GM12878 (cell line): ENCODE data around the gene IFT27. TPM values are rescaled to one million over a fixed set of nuclear protein-coding genes. Genes with fewer than 3 reads are reported as not detected.

Experiments
- ATF7 ChIP-seq: fragments of 450-650 bp; IDR thresholded peaks from 2 replicates; pipeline ENCODE4 v1.6.1; 2016; ENCODE audit warnings: low read depth, mild to moderate bottlenecking
- CHD1 ChIP-seq: IDR thresholded peaks from 2 replicates; pipeline ENCODE4 v1.6.1; 2012; ENCODE audit warnings: low read depth, low read length, improper control_type of control experiment
- ESRRA ChIP-seq: IDR thresholded peaks from 2 replicates; pipeline ENCODE4 v1.6.1; 2012; ENCODE audit warnings: mild to moderate bottlenecking, low read length, improper control_type of control experiment
- FOXK2 ChIP-seq: fragments of 450-650 bp; IDR thresholded peaks from 2 replicates; pipeline ENCODE4 v1.6.1; 2017; ENCODE audit warnings: mild to moderate bottlenecking, moderate library complexity
- MXI1 ChIP-seq: fragments of 150-350 bp; IDR thresholded peaks from 2 replicates; pipeline ENCODE4 v1.6.1; 2011; ENCODE audit warnings: low read depth, mild to moderate bottlenecking, inconsistent platforms, low read length, improper control_type of control experiment
- NBN ChIP-seq: fragments of 450-650 bp; IDR thresholded peaks from 2 replicates; pipeline ENCODE4 v1.6.1; 2016
- NR2C1 ChIP-seq: fragments of 450-650 bp; IDR thresholded peaks from 2 replicates; pipeline ENCODE4 v1.6.1; 2017; ENCODE audit warnings: antibody characterized with exemption, mild to moderate bottlenecking, moderate library complexity
- NR2F1 ChIP-seq: fragments of 450-650 bp; conservative IDR thresholded peaks from 2 replicates; pipeline ENCODE4 v1.6.1; 2017; ENCODE audit warnings: mild to moderate bottlenecking
- POU2F2 ChIP-seq: IDR thresholded peaks from 3 replicates; pipeline ENCODE4 v1.6.1; 2011; ENCODE audit warnings: low read depth, mild to moderate bottlenecking, low read length, borderline replicate concordance
- RAD51 ChIP-seq: fragments of 450-650 bp; IDR thresholded peaks from 2 replicates; pipeline ENCODE4 v1.6.1; 2016; ENCODE audit warnings: moderate library complexity, mild to moderate bottlenecking, inconsistent platforms
- RCOR1 ChIP-seq: conservative IDR thresholded peaks from 2 replicates; pipeline ENCODE4 v1.6.1; 2012; ENCODE audit warnings: low read depth, low read length, improper control_type of control experiment
- SIX5 ChIP-seq: IDR thresholded peaks from 2 replicates; pipeline ENCODE4 v1.6.1; 2011; ENCODE audit warnings: mild to moderate bottlenecking, low read depth, low read length, moderate library complexity; ENCODE audit not compliant: severe bottlenecking
- SUPT20H ChIP-seq: IDR thresholded peaks from 2 replicates; pipeline ENCODE4 v1.6.1; 2011; ENCODE audit warnings: low read depth, mild to moderate bottlenecking, low read length, moderate library complexity, borderline replicate concordance; ENCODE audit not compliant: control insufficient read depth
- SUZ12 ChIP-seq: fragments of 200-600 bp; sonication (generic); IDR thresholded peaks from one replicate; pipeline ENCODE4 v1.6.1; 2018; ENCODE audit warnings: antibody characterized with exemption, mild to moderate bottlenecking; ENCODE audit not compliant: unreplicated experiment
- TCF7 ChIP-seq: IDR thresholded peaks from 2 replicates; pipeline ENCODE4 v1.6.1; 2014; ENCODE audit warnings: antibody characterized with exemption, borderline replicate concordance
- YY1 ChIP-seq: IDR thresholded peaks from 2 replicates; pipeline ENCODE4 v1.6.1; 2011; ENCODE audit warnings: low read depth, mild to moderate bottlenecking, low read length
- ZNF622 ChIP-seq: fragments of 450-650 bp; IDR thresholded peaks from 2 replicates; pipeline ENCODE4 v1.6.1; 2017; ENCODE audit warnings: mild to moderate bottlenecking, inconsistent platforms
- polyA plus RNA-seq, 11 experiments: library from polyadenylated mRNA; depleted of rRNA in 4 of 11; unstranded in 6 of 11; stranded (reverse) in 5 of 11; fragments of >200 nt; fragmentation: Nextera tagmentation in 4 of 11; fragmentation: Illumina TruSeq in 1 of 11; extraction: Ambion mirVana in 4 of 11; extraction: Trizol in 1 of 11; gene quantifications; 1 replicate in 1 of 11; 2 replicates in 10 of 11; pipeline versions ENCODE4 v1.2.1 to v1.2.3, GENCODE V29; 2011 to 2016; ENCODE audit warnings: inconsistent platforms in 2 of 11, missing spikeins in 2 of 11, low read depth in 1 of 11
- total RNA-seq, 4 experiments: library from RNA; depleted of rRNA in 3 of 4; stranded (reverse); fragments of >200 nt in 3 of 4; fragmentation: Illumina TruSeq in 1 of 4; extraction: Trizol in 1 of 4; gene quantifications; 2 replicates each; pipeline versions ENCODE4 v1.2.1 to v1.2.3, GENCODE V29; 2013 to 2021
- TF ChIP-seq, protein P1 (sequence below): fragments of 450-650 bp; IDR thresholded peaks from 2 replicates; pipeline ENCODE4 v1.6.1; 2014; ENCODE audit warnings: mild to moderate bottlenecking
- TF ChIP-seq, protein P2 (sequence below): fragments of 450-650 bp; IDR thresholded peaks from 2 replicates; pipeline ENCODE4 v1.6.1; 2016; ENCODE audit warnings: mild to moderate bottlenecking
- TF ChIP-seq, protein P3 (sequence below): fragments of 450-650 bp; IDR thresholded peaks from 2 replicates; pipeline ENCODE4 v1.6.1; 2017; ENCODE audit warnings: mild to moderate bottlenecking, moderate library complexity
- TF ChIP-seq, protein P4 (sequence below): fragments of 150-350 bp; IDR thresholded peaks from 2 replicates; pipeline ENCODE4 v1.6.1; 2016; ENCODE audit warnings: low read depth, low read length

The IFT27 gene
- total and polyA plus RNA-seq, 10 of the 15 experiments (the other 5 are each of a cell fraction or from before 2014, with no cell fraction given): 2.7 to 32.5 (median 10.2) TPM

DNA sequence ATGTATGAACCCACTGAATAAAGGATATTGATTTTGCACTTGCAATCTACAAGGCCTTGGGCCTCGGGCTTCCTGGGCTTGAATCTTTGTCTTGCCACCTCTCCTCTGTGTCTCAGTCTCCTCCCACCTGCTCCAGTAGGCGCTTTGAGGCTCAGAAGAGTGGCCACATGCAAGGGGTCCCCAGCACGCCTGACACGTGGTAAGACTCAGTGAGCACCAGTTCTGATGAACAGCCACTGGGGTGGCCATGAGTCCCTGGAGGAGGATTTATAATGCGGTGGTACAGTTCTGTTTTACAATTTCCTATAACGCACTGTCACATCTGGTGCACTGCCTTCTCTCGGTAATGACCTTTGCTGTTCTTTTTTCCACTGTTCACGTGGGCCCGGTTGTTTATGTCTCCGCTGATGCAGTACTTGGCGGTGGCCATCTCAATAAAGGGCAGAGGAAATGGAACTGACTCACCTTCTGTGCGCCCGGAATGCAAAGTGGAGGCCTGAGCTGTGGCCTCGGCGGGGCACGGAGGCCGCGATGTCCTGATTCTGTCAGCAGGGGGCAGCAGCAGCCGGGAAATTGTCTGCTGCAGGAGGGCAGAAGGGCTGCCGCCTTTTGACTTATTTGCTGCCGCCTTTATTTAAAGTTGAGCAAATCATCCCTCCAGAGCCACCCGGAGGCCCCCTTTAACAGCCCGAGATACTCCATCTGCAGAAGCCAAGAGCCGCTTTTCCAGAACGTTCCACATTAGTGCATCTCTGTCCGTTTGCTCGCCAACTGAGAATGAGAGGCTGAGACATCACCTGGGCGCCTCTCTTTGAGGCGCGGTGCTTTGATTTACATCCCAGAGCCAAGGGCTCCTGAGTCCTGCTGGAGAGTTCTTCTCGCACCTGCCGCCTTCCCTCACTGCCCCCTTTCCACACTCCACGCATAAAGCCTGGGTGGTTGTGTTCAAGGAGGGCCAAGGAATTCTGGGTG is 6.0 kb upstream of the IFT27 start (continued):
- no peak for TF ChIP-seq SUZ12
- TF ChIP-seq, protein P1, sequence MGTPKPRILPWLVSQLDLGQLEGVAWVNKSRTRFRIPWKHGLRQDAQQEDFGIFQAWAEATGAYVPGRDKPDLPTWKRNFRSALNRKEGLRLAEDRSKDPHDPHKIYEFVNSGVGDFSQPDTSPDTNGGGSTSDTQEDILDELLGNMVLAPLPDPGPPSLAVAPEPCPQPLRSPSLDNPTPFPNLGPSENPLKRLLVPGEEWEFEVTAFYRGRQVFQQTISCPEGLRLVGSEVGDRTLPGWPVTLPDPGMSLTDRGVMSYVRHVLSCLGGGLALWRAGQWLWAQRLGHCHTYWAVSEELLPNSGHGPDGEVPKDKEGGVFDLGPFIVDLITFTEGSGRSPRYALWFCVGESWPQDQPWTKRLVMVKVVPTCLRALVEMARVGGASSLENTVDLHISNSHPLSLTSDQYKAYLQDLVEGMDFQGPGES: no peak
- no peak for TF ChIP-seq SUPT20H
- TF ChIP-seq ATF7: no peak
- peak; percentile 33 for TF ChIP-seq NR2F1
- TF ChIP-seq ZNF622: no peak
- no peak for TF ChIP-seq TCF7
- TF ChIP-seq, protein P2, sequence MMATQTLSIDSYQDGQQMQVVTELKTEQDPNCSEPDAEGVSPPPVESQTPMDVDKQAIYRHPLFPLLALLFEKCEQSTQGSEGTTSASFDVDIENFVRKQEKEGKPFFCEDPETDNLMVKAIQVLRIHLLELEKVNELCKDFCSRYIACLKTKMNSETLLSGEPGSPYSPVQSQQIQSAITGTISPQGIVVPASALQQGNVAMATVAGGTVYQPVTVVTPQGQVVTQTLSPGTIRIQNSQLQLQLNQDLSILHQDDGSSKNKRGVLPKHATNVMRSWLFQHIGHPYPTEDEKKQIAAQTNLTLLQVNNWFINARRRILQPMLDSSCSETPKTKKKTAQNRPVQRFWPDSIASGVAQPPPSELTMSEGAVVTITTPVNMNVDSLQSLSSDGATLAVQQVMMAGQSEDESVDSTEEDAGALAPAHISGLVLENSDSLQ: no peak
- TF ChIP-seq FOXK2: peak; percentile 60
- no peak for TF ChIP-seq NR2C1
- 0 out of 2 replicates have a peak, but pooled peaks have one; percentile 73 for TF ChIP-seq CHD1
- no peak for TF ChIP-seq SIX5
- peak; percentile 84 for TF ChIP-seq YY1
- TF ChIP-seq, protein P3, sequence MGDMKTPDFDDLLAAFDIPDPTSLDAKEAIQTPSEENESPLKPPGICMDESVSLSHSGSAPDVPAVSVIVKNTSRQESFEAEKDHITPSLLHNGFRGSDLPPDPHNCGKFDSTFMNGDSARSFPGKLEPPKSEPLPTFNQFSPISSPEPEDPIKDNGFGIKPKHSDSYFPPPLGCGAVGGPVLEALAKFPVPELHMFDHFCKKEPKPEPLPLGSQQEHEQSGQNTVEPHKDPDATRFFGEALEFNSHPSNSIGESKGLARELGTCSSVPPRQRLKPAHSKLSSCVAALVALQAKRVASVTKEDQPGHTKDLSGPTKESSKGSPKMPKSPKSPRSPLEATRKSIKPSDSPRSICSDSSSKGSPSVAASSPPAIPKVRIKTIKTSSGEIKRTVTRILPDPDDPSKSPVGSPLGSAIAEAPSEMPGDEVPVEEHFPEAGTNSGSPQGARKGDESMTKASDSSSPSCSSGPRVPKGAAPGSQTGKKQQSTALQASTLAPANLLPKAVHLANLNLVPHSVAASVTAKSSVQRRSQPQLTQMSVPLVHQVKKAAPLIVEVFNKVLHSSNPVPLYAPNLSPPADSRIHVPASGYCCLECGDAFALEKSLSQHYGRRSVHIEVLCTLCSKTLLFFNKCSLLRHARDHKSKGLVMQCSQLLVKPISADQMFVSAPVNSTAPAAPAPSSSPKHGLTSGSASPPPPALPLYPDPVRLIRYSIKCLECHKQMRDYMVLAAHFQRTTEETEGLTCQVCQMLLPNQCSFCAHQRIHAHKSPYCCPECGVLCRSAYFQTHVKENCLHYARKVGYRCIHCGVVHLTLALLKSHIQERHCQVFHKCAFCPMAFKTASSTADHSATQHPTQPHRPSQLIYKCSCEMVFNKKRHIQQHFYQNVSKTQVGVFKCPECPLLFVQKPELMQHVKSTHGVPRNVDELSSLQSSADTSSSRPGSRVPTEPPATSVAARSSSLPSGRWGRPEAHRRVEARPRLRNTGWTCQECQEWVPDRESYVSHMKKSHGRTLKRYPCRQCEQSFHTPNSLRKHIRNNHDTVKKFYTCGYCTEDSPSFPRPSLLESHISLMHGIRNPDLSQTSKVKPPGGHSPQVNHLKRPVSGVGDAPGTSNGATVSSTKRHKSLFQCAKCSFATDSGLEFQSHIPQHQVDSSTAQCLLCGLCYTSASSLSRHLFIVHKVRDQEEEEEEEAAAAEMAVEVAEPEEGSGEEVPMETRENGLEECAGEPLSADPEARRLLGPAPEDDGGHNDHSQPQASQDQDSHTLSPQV: no peak
- 0 out of 2 replicates have a peak, but pooled peaks have one; percentile 32 for TF ChIP-seq MXI1
- TF ChIP-seq POU2F2: peak; percentile 84; the same call in 1 of the 3 replicates
- peak; percentile 73; the same call in 1 of the 2 replicates for TF ChIP-seq RCOR1
- TF ChIP-seq, protein P4, sequence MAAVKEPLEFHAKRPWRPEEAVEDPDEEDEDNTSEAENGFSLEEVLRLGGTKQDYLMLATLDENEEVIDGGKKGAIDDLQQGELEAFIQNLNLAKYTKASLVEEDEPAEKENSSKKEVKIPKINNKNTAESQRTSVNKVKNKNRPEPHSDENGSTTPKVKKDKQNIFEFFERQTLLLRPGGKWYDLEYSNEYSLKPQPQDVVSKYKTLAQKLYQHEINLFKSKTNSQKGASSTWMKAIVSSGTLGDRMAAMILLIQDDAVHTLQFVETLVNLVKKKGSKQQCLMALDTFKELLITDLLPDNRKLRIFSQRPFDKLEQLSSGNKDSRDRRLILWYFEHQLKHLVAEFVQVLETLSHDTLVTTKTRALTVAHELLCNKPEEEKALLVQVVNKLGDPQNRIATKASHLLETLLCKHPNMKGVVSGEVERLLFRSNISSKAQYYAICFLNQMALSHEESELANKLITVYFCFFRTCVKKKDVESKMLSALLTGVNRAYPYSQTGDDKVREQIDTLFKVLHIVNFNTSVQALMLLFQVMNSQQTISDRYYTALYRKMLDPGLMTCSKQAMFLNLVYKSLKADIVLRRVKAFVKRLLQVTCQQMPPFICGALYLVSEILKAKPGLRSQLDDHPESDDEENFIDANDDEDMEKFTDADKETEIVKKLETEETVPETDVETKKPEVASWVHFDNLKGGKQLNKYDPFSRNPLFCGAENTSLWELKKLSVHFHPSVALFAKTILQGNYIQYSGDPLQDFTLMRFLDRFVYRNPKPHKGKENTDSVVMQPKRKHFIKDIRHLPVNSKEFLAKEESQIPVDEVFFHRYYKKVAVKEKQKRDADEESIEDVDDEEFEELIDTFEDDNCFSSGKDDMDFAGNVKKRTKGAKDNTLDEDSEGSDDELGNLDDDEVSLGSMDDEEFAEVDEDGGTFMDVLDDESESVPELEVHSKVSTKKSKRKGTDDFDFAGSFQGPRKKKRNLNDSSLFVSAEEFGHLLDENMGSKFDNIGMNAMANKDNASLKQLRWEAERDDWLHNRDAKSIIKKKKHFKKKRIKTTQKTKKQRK: no peak
- TF ChIP-seq ESRRA: 0 out of 2 replicates have a peak, but pooled peaks have one; percentile 48
- TF ChIP-seq NBN: peak; percentile 39; the same call in 1 of the 2 replicates
- peak; percentile 32; the same call in 1 of the 2 replicates for TF ChIP-seq RAD51
